Ishikawa (cell line): ENCODE results near the gene TRUB1.

ENCODE experiments used
- CREB1 ChIP-seq: IDR thresholded peaks from 2 replicates; pipeline ENCODE4 v1.6.1; 2012; ENCODE audit warnings: low read depth
- EP300 ChIP-seq: IDR thresholded peaks from 2 replicates; pipeline ENCODE4 v1.6.1; 2012; ENCODE audit warnings: borderline replicate concordance
- MAX ChIP-seq: IDR thresholded peaks from 2 replicates; pipeline ENCODE4 v1.6.1; 2012
- NFIC ChIP-seq: IDR thresholded peaks from 2 replicates; pipeline ENCODE4 v1.6.1; 2012
- TAF1 ChIP-seq: IDR thresholded peaks from 2 replicates; pipeline ENCODE4 v1.6.1; 2012; ENCODE audit warnings: low read depth, mild to moderate bottlenecking
- TF ChIP-seq, protein P1 (sequence below): IDR thresholded peaks from 2 replicates; pipeline ENCODE4 v1.6.1; 2012

DNA sequence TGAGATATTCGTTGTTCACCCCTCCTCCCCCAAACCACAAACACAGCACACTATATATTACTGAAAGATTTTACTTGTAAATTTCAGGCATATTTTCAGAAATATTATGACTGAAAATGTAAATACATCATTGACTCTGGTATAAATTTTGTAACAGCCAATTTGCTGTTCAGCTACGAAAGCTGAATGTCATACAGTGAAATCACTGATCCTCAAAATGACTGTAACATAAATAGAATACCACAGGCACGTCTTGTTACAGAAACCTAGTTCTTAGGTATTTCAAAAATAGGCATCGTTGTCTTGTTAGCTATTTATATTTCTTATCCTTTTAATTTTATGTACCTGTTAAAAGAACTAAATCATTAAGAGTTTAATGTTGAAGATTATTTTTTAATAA lies 15.1 kb downstream of the TRUB1 start:
- no peak for TF ChIP-seq EP300
- no peak for TF ChIP-seq TAF1
- no peak for TF ChIP-seq MAX
- TF ChIP-seq CREB1 = no peak
- TF ChIP-seq NFIC = no peak
- TF ChIP-seq, protein P1, sequence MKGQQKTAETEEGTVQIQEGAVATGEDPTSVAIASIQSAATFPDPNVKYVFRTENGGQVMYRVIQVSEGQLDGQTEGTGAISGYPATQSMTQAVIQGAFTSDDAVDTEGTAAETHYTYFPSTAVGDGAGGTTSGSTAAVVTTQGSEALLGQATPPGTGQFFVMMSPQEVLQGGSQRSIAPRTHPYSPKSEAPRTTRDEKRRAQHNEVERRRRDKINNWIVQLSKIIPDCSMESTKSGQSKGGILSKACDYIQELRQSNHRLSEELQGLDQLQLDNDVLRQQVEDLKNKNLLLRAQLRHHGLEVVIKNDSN = no peak
